MM.1S (cell line): Measurements from ENCODE around the gene NKIRAS1.

Experiments used
- CTCF ChIP-seq: fragments of 300-600 bp; sonication (generic); IDR thresholded peaks from 2 replicates; pipeline ENCODE4 v1.5.1; 2016; ENCODE audit warnings: antibody characterized with exemption, low read length, mixed read lengths
- EZH2 ChIP-seq: fragments of 300-600 bp; sonication (generic); optimal IDR thresholded peaks from 2 replicates; pipeline ENCODE3; 2017; ENCODE audit warnings: low read depth, mild to moderate bottlenecking, antibody characterized with exemption, low read length, mixed read lengths
- EZH2phosphoT487 ChIP-seq: fragments of 300-600 bp; sonication (generic); IDR thresholded peaks from 2 replicates; pipeline ENCODE4 v1.6.1; 2018; ENCODE audit warnings: antibody characterized with exemption, low read length

GRCh38 chr3:23845326-23846216, 71.2 kb downstream of the NKIRAS1 start:
- TF ChIP-seq CTCF (no peak), EZH2 (no peak), EZH2phosphoT487 (no peak)
